A673 (cell line): ENCODE data around the gene CIAO2A.

Experiments used
- CTCF ChIP-seq: fragments of 300-800, 200-600 bp; sonication (generic); conservative IDR thresholded peaks from 2 replicates; pipeline ENCODE4 v1.5.1; 2017; ENCODE audit warnings: low read depth, mild to moderate bottlenecking, antibody characterized with exemption, low read length, moderate library complexity, mixed read lengths
- EZH2 ChIP-seq: fragments of 200-600 bp; sonication (generic); IDR thresholded peaks from 2 replicates; pipeline ENCODE4 v1.6.1; 2017; ENCODE audit warnings: borderline replicate concordance, low read depth, mild to moderate bottlenecking, mixed read lengths, antibody characterized with exemption, low read length; ENCODE audit not compliant: poor library complexity, severe bottlenecking

- TF ChIP-seq CTCF (no peak), EZH2 (no peak)
These were observed 28.0 kb upstream of the CIAO2A start for GRCh38 chr15:64121614-64122013.
